Liver (tissue), 3 donors: Measurements from ENCODE around the gene FNBP1.

Source experiments
- CTCF ChIP-seq: fragments of 150-350 bp; IDR thresholded peaks from 2 replicates; pipeline ENCODE4 v1.5.1; 2017; ENCODE audit warnings: improper control_type of control experiment, low read depth, low read length; ENCODE audit not compliant: missing input control
- GABPA ChIP-seq, 2 donors: IDR thresholded peaks in 1 of 2; conservative IDR thresholded peaks in 1 of 2; 2 replicates each; pipeline ENCODE4 v1.6.1; 2016; ENCODE audit warnings: antibody characterized with exemption in 2 of 2, mild to moderate bottlenecking in 1 of 2, moderate library complexity in 1 of 2
- JUND ChIP-seq, 2 donors: IDR thresholded peaks; 2 replicates each; pipeline ENCODE4 v1.6.1; 2016; ENCODE audit warnings: antibody characterized with exemption in 2 of 2
- MAX ChIP-seq: IDR thresholded peaks from 2 replicates; pipeline ENCODE4 v1.6.1; 2016; ENCODE audit warnings: antibody characterized with exemption
- RAD21 ChIP-seq, 2 donors: IDR thresholded peaks; 2 replicates each; pipeline ENCODE4 v1.6.1; 2016; ENCODE audit warnings: antibody characterized with exemption in 2 of 2, mild to moderate bottlenecking in 2 of 2
- REST ChIP-seq: IDR thresholded peaks from 2 replicates; pipeline ENCODE4 v1.6.1; 2016; ENCODE audit warnings: antibody characterized with exemption, mild to moderate bottlenecking
- SP1 ChIP-seq: IDR thresholded peaks from 2 replicates; pipeline ENCODE4 v1.6.1; 2018; ENCODE audit warnings: antibody characterized with exemption, mild to moderate bottlenecking
- YY1 ChIP-seq: IDR thresholded peaks from 2 replicates; pipeline ENCODE4 v1.6.1; 2016; ENCODE audit warnings: antibody characterized with exemption, mild to moderate bottlenecking
- ZBTB33 ChIP-seq: IDR thresholded peaks from 2 replicates; pipeline ENCODE4 v1.6.1; 2016; ENCODE audit warnings: antibody characterized with exemption
- donor health status: healthy.
- donor health status: healthy.

- TF ChIP-seq ZBTB33 (no peak), MAX (no peak), CTCF (no peak), GABPA (IDR thresholded peaks at IDR 0.05 in 1 of 2, conservative IDR thresholded peaks at IDR 0.05 in 1 of 2) (no peak), SP1 (no peak), RAD21 (IDR thresholded peaks at IDR 0.05) (no peak), JUND (IDR thresholded peaks at IDR 0.05) (no peak), REST (no peak), YY1 (no peak)
Measured at GRCh38 chr9:129875687-129876395, 167.1 kb downstream of the FNBP1 start.
